Gastrocnemius medialis (tissue), 4 donors: ENCODE data around the gene SMTNL2. TPM values are rescaled to one million over a fixed set of nuclear protein-coding genes. Genes with fewer than 3 reads are reported as not detected.

ENCODE experiments used
- ATAC-seq, 2 donors: fragments of 150-250 bp; one replicate each; pipeline ENCODE4 v1.9.1; 2016
- DNase-seq, 2 donors: peaks; one replicate each; pipeline ENCODE4 v3.0.0-alpha.2; 2019
- H3K27ac ChIP-seq, 4 donors: fragments of 200-600 bp; sonication (generic); 1 replicate in 1 of 4; 2 replicates in 3 of 4; pipeline ENCODE4 v1.5.1; 2016 to 2018; ENCODE audit warnings: mild to moderate bottlenecking in 2 of 4, moderate library complexity in 1 of 4
- H3K27me3 ChIP-seq, 3 donors: fragments of 200-600 bp; sonication (generic) in 2 of 3; 1 replicate in 1 of 3; 2 replicates in 2 of 3; pipeline versions ENCODE4 v1.5.1 to v1.6.0; 2016 to 2019; ENCODE audit warnings: mild to moderate bottlenecking in 1 of 3, moderate library complexity in 1 of 3
- H3K36me3 ChIP-seq, 2 donors: fragments of 200-600 bp; sonication (generic) in 1 of 2; one replicate each; pipeline ENCODE4 v1.5.1; 2017 to 2018
- H3K4me1 ChIP-seq, 2 donors: fragments of 200-600 bp; sonication (generic) in 1 of 2; one replicate each; pipeline ENCODE4 v1.5.1; 2016 to 2017; ENCODE audit warnings: mild to moderate bottlenecking in 2 of 2
- H3K4me3 ChIP-seq, 4 donors: fragments of 200-600 bp; sonication (generic) in 3 of 4; 1 replicate in 1 of 4; 2 replicates in 3 of 4; pipeline ENCODE4 v1.5.1; 2016 to 2019; ENCODE audit warnings: mild to moderate bottlenecking in 2 of 4
- H3K9me3 ChIP-seq, 3 donors: fragments of 200-600 bp; sonication (generic) in 2 of 3; 1 replicate in 1 of 3; 2 replicates in 2 of 3; pipeline ENCODE4 v1.5.1; 2016 to 2019
- CTCF ChIP-seq, 5 experiments: fragments of 450-650 bp in 3 of 5; fragments of 200-600 bp in 2 of 5; sonication (generic) in 2 of 5; IDR thresholded peaks in 4 of 5; conservative IDR thresholded peaks in 1 of 5; 1 replicate in 4 of 5; 2 replicates in 1 of 5; pipeline ENCODE4 v1.5.1; 2016 to 2019; ENCODE audit warnings: antibody characterized with exemption in 5 of 5, mild to moderate bottlenecking in 3 of 5, moderate library complexity in 3 of 5
- POLR2A ChIP-seq, 2 donors: fragments of 450-650 bp; IDR thresholded peaks; one replicate each; pipeline ENCODE4 v1.6.1; 2017; ENCODE audit warnings: antibody characterized with exemption in 2 of 2, mild to moderate bottlenecking in 2 of 2, moderate library complexity in 2 of 2
- in situ Hi-C, 4 donors: fragments of 200-750 bp; cut with MboI; loops; one replicate each; pipeline versions ENCODE4 v1.15.0 to v1.8.0; 2017; ENCODE audit warnings: low sequenced_read_pairs in 4 of 4
- intact Hi-C: fragments of 100-400 bp; cut with DNase I; formaldehyde crosslinking; loops from one replicate; pipeline ENCODE4 v1.15.1; 2023; ENCODE audit warnings: low total_unique reads
- total RNA-seq, 4 donors: library from RNA; depleted of rRNA; stranded (reverse); fragments of >200 nt; gene quantifications; one replicate each; pipeline versions ENCODE4 v1.1.0 to v1.2.3, GENCODE V29; 2016

SMTNL2 gene
- total RNA-seq, 4 donors from 2014 or later: 110 to 588 (median 420) TPM

GRCh38 chr17:4548721-4549531, 35.4 kb upstream of the SMTNL2 start:
- intact Hi-C loops (no loop called here), in situ Hi-C loops (no loop called here)
- peaks cover 0 to 93% of the 10 kb centered on the region in 2 donors for H3K36me3 ChIP-seq
- no peak overlapping the region for H3K4me3 ChIP-seq
- no peaks in the 10 kb centered on the region for H3K27me3 ChIP-seq
- TF ChIP-seq CTCF (IDR thresholded peaks at IDR 0.05 in 4 of 5, conservative IDR thresholded peaks at IDR 0.05 in 1 of 5) (no peak), POLR2A (IDR thresholded peaks at IDR 0.05) (no peak)
- ATAC-seq: no peak
- DNase-seq: no peak
- H3K9me3 ChIP-seq: no peaks in the 10 kb centered on the region
- H3K27ac ChIP-seq: no peak overlapping the region
- H3K4me1 ChIP-seq: peaks cover 1 to 9% of the 10 kb centered on the region in 2 donors

- ATAC-seq (no peak), DNase-seq (no peak)
- no peak for TF ChIP-seq CTCF (IDR thresholded peaks at IDR 0.05 in 4 of 5, conservative IDR thresholded peaks at IDR 0.05 in 1 of 5)
- TF ChIP-seq POLR2A (IDR thresholded peaks at IDR 0.05): no peak
- Histone ChIP-seq H3K4me1 (peaks cover 12 to 17% of the 10 kb centered on the region in 2 donors), H3K27ac (no peak overlapping the region), H3K27me3 (no peaks in the 10 kb centered on the region), H3K36me3 (peaks cover 0 to 85% of the 10 kb centered on the region in 2 donors), H3K9me3 (no peaks in the 10 kb centered on the region), H3K4me3 (no peak overlapping the region)
- in situ Hi-C loops: loop anchor here in 2 of 4 donors (10.0 to 25.0 kb wide), 2 partner anchors 88 to 125 kb away; no protein-coding TSS in a partner anchor
- intact Hi-C loops: loop anchor here (10.0 kb wide), 1 partner anchor 125 kb away; no protein-coding TSS in a partner anchor
Observed at GRCh38 chr17:4549781-4550533, 34.4 kb upstream of the SMTNL2 start.

- intact Hi-C loops: loop anchor here (10.0 kb wide), 1 partner anchor 126 kb away; no protein-coding TSS in a partner anchor
- peaks cover 0 to 79% of the 10 kb centered on the region in 2 donors for H3K36me3 ChIP-seq
- in situ Hi-C loops: loop anchor here in 2 of 4 donors (10.0 to 25.0 kb wide), 2 partner anchors 88 to 126 kb away; no protein-coding TSS in a partner anchor
- H3K9me3 ChIP-seq: no peaks in the 10 kb centered on the region
- no peak for TF ChIP-seq CTCF (IDR thresholded peaks at IDR 0.05 in 4 of 5, conservative IDR thresholded peaks at IDR 0.05 in 1 of 5)
- no peak for TF ChIP-seq POLR2A (IDR thresholded peaks at IDR 0.05)
- no peak for DNase-seq
- no peak overlapping the region for H3K27ac ChIP-seq
- no peak overlapping the region for H3K4me3 ChIP-seq
- H3K4me1 ChIP-seq: peaks cover 12% of the 10 kb centered on the region in 2 donors
- ATAC-seq: no peak
- H3K27me3 ChIP-seq: no peaks in the 10 kb centered on the region
Observed at GRCh38 chr17:4550534-4551039, 33.7 kb upstream of the SMTNL2 start.

GRCh38 chr17:4551141-4551540, 33.2 kb upstream of the SMTNL2 start:
- H3K27me3 ChIP-seq: no peaks in the 10 kb centered on the region
- DNase-seq: no peak
- in situ Hi-C loops: loop anchor here in 2 of 4 donors (10.0 to 25.0 kb wide), 2 partner anchors 89 to 126 kb away; no protein-coding TSS in a partner anchor

More at GRCh38 chr17:4551141-4551540, 33.2 kb upstream of the SMTNL2 start:
- Histone ChIP-seq H3K9me3 (no peaks in the 10 kb centered on the region), H3K27ac (no peak overlapping the region), H3K4me1 (peaks cover 17% of the 10 kb centered on the region in 2 donors), H3K4me3 (no peak overlapping the region), H3K36me3 (peaks cover 0 to 79% of the 10 kb centered on the region in 2 donors)
- TF ChIP-seq POLR2A (IDR thresholded peaks at IDR 0.05) (no peak), CTCF (IDR thresholded peaks at IDR 0.05 in 4 of 5, conservative IDR thresholded peaks at IDR 0.05 in 1 of 5) (no peak)
- intact Hi-C loops: loop anchor here (10.0 kb wide), 1 partner anchor 126 kb away; no protein-coding TSS in a partner anchor
- no peak for ATAC-seq
